Cardiac muscle cell (in vitro differentiated cells and primary cell): ENCODE data around the gene FAT3. TPM values are rescaled to one million over a fixed set of nuclear protein-coding genes. Genes with fewer than 3 reads are reported as not detected.
A peak's percentile ranks its signal among the peaks of the same experiment; 100 is the strongest.

Experiments
- DNase-seq, 2 donors: peaks; one replicate each; pipeline versions ENCODE4 v3.0.0 to v3.0.0-alpha.2; 2010 to 2017; ENCODE audit warnings: low read depth in 1 of 2, low spot score in 1 of 2
- H3K27ac ChIP-seq: fragments of 200-600 bp; sonication (generic); 2 replicates; pipeline ENCODE4 v1.5.1; 2016
- H3K27me3 ChIP-seq: fragments of 200-600 bp; sonication (generic); 2 replicates; pipeline ENCODE4 v1.6.0; 2016; ENCODE audit warnings: control low read depth
- H3K36me3 ChIP-seq: fragments of 200-600 bp; sonication (generic); 2 replicates; pipeline ENCODE4 v1.5.1; 2016; ENCODE audit warnings: control low read depth
- H3K4me1 ChIP-seq: fragments of 200-600 bp; sonication (generic); 2 replicates; pipeline ENCODE4 v1.8.1; 2017; ENCODE audit warnings: low read depth, mild to moderate bottlenecking, mixed run types
- H3K4me3 ChIP-seq: fragments of 200-600 bp; sonication (generic); 2 replicates; pipeline ENCODE4 v1.5.1; 2016; ENCODE audit warnings: mild to moderate bottlenecking
- H3K9me3 ChIP-seq: fragments of 200-600 bp; sonication (generic); 2 replicates; pipeline ENCODE4 v1.5.1; 2017; ENCODE audit warnings: low read depth, mild to moderate bottlenecking, control low read depth
- polyA plus RNA-seq: library from polyadenylated mRNA; unstranded; fragments of >200 nt; fragmentation: Nextera tagmentation; extraction: Ambion mirVana; gene quantifications from 2 replicates; pipeline ENCODE4 v1.2.1, GENCODE V29; 2016
- total RNA-seq: library from RNA; depleted of rRNA; stranded (reverse); fragments of >200 nt; gene quantifications from 2 replicates; pipeline ENCODE4 v1.2.3, GENCODE V29; 2016
- TF ChIP-seq, protein P1 (sequence below): IDR thresholded peaks from 2 replicates; pipeline ENCODE4 v1.5.1; 2012; ENCODE audit warnings: low read depth, mild to moderate bottlenecking, low read length

FAT3 gene
- total and polyA plus RNA-seq, 2 experiments from 2014 or later: 1.1 to 3.5 TPM

DNA sequence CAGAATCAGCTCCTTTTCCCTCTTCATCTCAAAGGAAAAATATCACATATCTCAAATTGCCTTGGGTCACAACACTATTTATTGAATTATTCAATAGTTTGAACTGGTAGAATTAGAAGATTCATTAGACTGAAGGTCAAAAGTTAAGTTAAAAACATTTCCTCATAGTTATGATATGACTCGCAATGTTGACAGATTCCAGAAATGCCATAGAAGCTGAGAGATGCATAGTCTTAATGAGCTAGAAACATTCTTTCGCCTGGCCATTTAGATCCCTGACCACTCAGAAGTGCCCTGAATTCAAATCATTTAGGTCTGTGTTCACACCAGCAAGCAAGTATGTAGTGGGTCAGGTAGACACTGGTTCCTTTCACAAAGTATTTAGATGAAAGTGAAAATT lies 44.4 kb downstream of the FAT3 start:
- Histone ChIP-seq H3K36me3 (no peaks in the 10 kb centered on the region), H3K9me3 (no peaks in the 10 kb centered on the region), H3K27me3 (no peaks in the 10 kb centered on the region), H3K27ac (no peak overlapping the region), H3K4me3 (no peak overlapping the region), H3K4me1 (peaks cover 3% of the 10 kb centered on the region)
- TF ChIP-seq, protein P1, sequence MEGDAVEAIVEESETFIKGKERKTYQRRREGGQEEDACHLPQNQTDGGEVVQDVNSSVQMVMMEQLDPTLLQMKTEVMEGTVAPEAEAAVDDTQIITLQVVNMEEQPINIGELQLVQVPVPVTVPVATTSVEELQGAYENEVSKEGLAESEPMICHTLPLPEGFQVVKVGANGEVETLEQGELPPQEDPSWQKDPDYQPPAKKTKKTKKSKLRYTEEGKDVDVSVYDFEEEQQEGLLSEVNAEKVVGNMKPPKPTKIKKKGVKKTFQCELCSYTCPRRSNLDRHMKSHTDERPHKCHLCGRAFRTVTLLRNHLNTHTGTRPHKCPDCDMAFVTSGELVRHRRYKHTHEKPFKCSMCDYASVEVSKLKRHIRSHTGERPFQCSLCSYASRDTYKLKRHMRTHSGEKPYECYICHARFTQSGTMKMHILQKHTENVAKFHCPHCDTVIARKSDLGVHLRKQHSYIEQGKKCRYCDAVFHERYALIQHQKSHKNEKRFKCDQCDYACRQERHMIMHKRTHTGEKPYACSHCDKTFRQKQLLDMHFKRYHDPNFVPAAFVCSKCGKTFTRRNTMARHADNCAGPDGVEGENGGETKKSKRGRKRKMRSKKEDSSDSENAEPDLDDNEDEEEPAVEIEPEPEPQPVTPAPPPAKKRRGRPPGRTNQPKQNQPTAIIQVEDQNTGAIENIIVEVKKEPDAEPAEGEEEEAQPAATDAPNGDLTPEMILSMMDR: no peak
- DNase-seq: peak; percentile 30 to 48

DNA sequence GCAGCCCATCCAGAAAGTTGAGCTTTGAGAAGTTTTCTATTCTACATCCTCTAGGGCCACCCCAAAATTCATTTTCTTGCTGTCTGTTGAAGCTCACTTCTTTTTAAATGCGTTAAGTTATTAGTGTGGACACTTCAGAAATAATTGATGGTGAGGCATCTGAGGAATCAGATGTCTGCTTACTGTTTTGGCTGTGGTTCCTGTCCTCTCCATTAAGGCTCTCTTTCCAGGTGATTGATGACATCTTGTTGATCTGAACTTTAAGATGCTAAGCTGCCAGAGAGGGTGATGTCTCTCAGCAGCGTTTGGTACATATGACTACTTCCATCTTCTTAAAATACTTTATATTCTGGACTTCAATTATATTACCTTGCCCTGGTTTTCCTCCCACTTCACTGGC lies 45.2 kb downstream of the FAT3 start:
- Histone ChIP-seq H3K4me1 (peaks cover 3% of the 10 kb centered on the region), H3K27me3 (no peaks in the 10 kb centered on the region), H3K9me3 (no peaks in the 10 kb centered on the region), H3K27ac (no peak overlapping the region), H3K36me3 (no peaks in the 10 kb centered on the region), H3K4me3 (no peak overlapping the region)
- no peak for DNase-seq
- TF ChIP-seq, protein P1: no peak

DNA sequence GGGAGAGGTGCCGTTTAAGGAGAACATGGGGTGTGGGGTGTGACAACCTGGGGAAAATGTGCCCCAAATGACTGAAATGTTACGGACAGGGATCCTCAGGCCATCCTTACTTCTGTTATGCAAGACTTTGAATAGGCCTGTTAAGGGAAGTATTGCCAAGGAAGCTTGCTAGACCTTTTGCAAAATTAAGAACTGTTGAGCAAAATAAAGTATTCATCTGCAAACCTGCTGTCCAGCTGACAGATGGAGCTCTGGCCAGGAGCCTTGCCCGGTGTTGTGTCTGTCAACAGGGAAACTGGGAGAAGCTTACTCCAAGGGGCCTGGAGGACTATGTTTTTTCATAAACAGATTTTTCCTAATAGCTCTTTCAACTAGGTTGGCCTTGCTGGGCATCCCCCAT lies 48.0 kb downstream of the FAT3 start:
- Histone ChIP-seq H3K4me3 (no peak overlapping the region), H3K9me3 (no peaks in the 10 kb centered on the region), H3K4me1 (peaks cover 3% of the 10 kb centered on the region), H3K27ac (no peak overlapping the region), H3K27me3 (no peaks in the 10 kb centered on the region), H3K36me3 (no peaks in the 10 kb centered on the region)
- TF ChIP-seq, protein P1: no peak
- DNase-seq: no peak
